Hair follicle dermal papilla cell (primary cell): ENCODE measurements around the gene NKX2-4. TPM values are rescaled to one million over a fixed set of nuclear protein-coding genes. Genes with fewer than 3 reads are reported as not detected.

Source experiments
- small RNA-seq: library from RNA; depleted of rRNA; stranded (forward); fragments of <200 nt; gene quantifications from one replicate; pipeline ENCODE3, GENCODE V24; 2012
- total RNA-seq: library from RNA; depleted of rRNA; stranded (reverse); fragments of >200 nt; gene quantifications from 2 replicates; pipeline ENCODE4 v1.2.3, GENCODE V29; 2012

The NKX2-4 gene
- total RNA-seq = not detected in 2 replicates

GRCh38 chr20:21397341-21398108 is at the start of gene NKX2-4:
NKX2-4 (minus strand) TSS chr20:21397526; CDS start chr20:21397399, 127 bp downstream.

Small RNAs within 50 kb of the gene (small RNA-seq; reads per million reads assigned to genes)
- gene RN7SKP140 = not detected

Other genes starting within 250 kb of the NKX2-4 start
- 77.6 and 84.7 TPM in 2 replicates for gene XRN2, start 94.2 kb downstream of the NKX2-4 start, total RNA-seq
- not detected in 2 replicates for gene NKX2-2, start 116.5 kb upstream of the NKX2-4 start, total RNA-seq